DND-41 (cell line): ENCODE data around the gene EML1.

ENCODE experiments used
- ATAC-seq: fragments of 200-7000 bp; cut with Tn5 transposase; 3 replicates; pipeline ENCODE4 v1.9.1; 2021; ENCODE audit warnings: low read depth; ENCODE audit not compliant: insufficient read depth
- DNase-seq: peaks from one replicate; pipeline ENCODE4 v3.0.0-alpha.2; 2020
- H2AFZ ChIP-seq: 2 replicates; pipeline ENCODE4 v1.6.0; 2012; ENCODE audit warnings: low read depth, low read length
- H3K27ac ChIP-seq: 2 replicates; pipeline ENCODE4 v1.5.1; 2012; ENCODE audit warnings: low read length, inconsistent platforms
- H3K27me3 ChIP-seq: fragments of 200-600 bp; sonication (generic); 2 replicates; pipeline ENCODE4 v1.6.0; 2012; ENCODE audit warnings: low read length, mild to moderate bottlenecking, inconsistent platforms; ENCODE audit not compliant: insufficient read depth, poor library complexity
- H3K36me3 ChIP-seq: 2 replicates; pipeline ENCODE4 v1.5.1; 2012; ENCODE audit warnings: low read length, inconsistent platforms; ENCODE audit not compliant: insufficient read depth
- H3K4me1 ChIP-seq: 2 replicates; pipeline ENCODE4 v1.5.1; 2012; ENCODE audit warnings: mild to moderate bottlenecking, low read length; ENCODE audit not compliant: insufficient read depth
- H3K4me2 ChIP-seq: 2 replicates; pipeline ENCODE4 v1.6.0; 2012; ENCODE audit warnings: mild to moderate bottlenecking, moderate library complexity, low read length, inconsistent platforms; ENCODE audit not compliant: insufficient read depth
- H3K4me3 ChIP-seq, 2 experiments: fragments of 200-600 bp in 1 of 2; shearing (Covaris generic) in 1 of 2; 2 replicates each; pipeline ENCODE4 v1.5.1; 2012 to 2016; ENCODE audit warnings: inconsistent platforms in 2 of 2, low read length in 2 of 2, mild to moderate bottlenecking in 2 of 2, low read depth in 1 of 2, moderate library complexity in 1 of 2
- H3K79me2 ChIP-seq: 2 replicates; pipeline ENCODE4 v1.6.0; 2012; ENCODE audit warnings: low read length, inconsistent platforms; ENCODE audit not compliant: insufficient read depth
- H3K9ac ChIP-seq: 2 replicates; pipeline ENCODE4 v1.6.0; 2012; ENCODE audit warnings: low read depth, mild to moderate bottlenecking, inconsistent platforms, low read length, moderate library complexity
- H3K9me3 ChIP-seq: 2 replicates; pipeline ENCODE4 v1.5.1; 2012; ENCODE audit warnings: low read length, moderate library complexity, mild to moderate bottlenecking, inconsistent platforms; ENCODE audit not compliant: insufficient read depth, severe bottlenecking
- H4K20me1 ChIP-seq: 2 replicates; pipeline ENCODE4 v1.6.0; 2012; ENCODE audit warnings: low read length; ENCODE audit not compliant: insufficient read depth
- CTCF ChIP-seq: IDR thresholded peaks from 2 replicates; pipeline ENCODE4 v1.5.1; 2012; ENCODE audit warnings: borderline replicate concordance, low read length, moderate library complexity, mild to moderate bottlenecking; ENCODE audit not compliant: poor library complexity, severe bottlenecking; ENCODE audit errors: extremely low read depth
- EZH2 ChIP-seq: IDR thresholded peaks from 3 replicates; pipeline ENCODE4 v1.6.1; 2012; ENCODE audit warnings: borderline replicate concordance, low read depth, mild to moderate bottlenecking, moderate library complexity, low read length, inconsistent platforms; ENCODE audit not compliant: severe bottlenecking

EML1 gene

GRCh38 chr14:99840265-99840664, 47.1 kb downstream of the EML1 start:
- Histone ChIP-seq H3K4me1 (no peaks in the 10 kb centered on the region), H2AFZ (no peak overlapping the region), H3K4me2 (no peak overlapping the region), H3K9me3 (no peaks in the 10 kb centered on the region), H3K36me3 (no peaks in the 10 kb centered on the region), H3K9ac (no peak overlapping the region), H3K27ac (no peak overlapping the region), H3K79me2 (no peaks in the 10 kb centered on the region), H4K20me1 (no peaks in the 10 kb centered on the region), H3K27me3 (peaks cover 55% of the 10 kb centered on the region), H3K4me3 (no peak overlapping the region)
- no peak for ATAC-seq
- no peak for DNase-seq
- no peak for TF ChIP-seq CTCF
- no peak for TF ChIP-seq EZH2

GRCh38 chr14:99840774-99841305, 47.6 kb downstream of the EML1 start:
- Histone ChIP-seq H3K9ac (no peak overlapping the region), H2AFZ (no peak overlapping the region), H3K27ac (no peak overlapping the region), H4K20me1 (no peaks in the 10 kb centered on the region), H3K4me1 (no peaks in the 10 kb centered on the region), H3K79me2 (no peaks in the 10 kb centered on the region), H3K36me3 (no peaks in the 10 kb centered on the region), H3K4me3 (no peak overlapping the region), H3K27me3 (peaks cover 55% of the 10 kb centered on the region), H3K9me3 (no peaks in the 10 kb centered on the region), H3K4me2 (no peak overlapping the region)
- DNase-seq (no peak), ATAC-seq (no peak)
- TF ChIP-seq CTCF (no peak), EZH2 (no peak)

GRCh38 chr14:99841436-99842071, 48.3 kb downstream of the EML1 start:
- TF ChIP-seq CTCF (no peak), EZH2 (no peak)
- no peak for ATAC-seq
- peaks cover 52% of the 10 kb centered on the region for H3K27me3 ChIP-seq
- no peaks in the 10 kb centered on the region for H3K9me3 ChIP-seq
- H4K20me1 ChIP-seq, result no peaks in the 10 kb centered on the region
- no peaks in the 10 kb centered on the region for H3K36me3 ChIP-seq
- H3K4me1 ChIP-seq, result no peaks in the 10 kb centered on the region
- H3K4me3 ChIP-seq, result no peak overlapping the region
- no peak overlapping the region for H2AFZ ChIP-seq
- H3K27ac ChIP-seq, result no peak overlapping the region
- H3K79me2 ChIP-seq, result no peaks in the 10 kb centered on the region
- no peak overlapping the region for H3K9ac ChIP-seq
- no peak for DNase-seq
- no peak overlapping the region for H3K4me2 ChIP-seq

- TF ChIP-seq CTCF (no peak), EZH2 (no peak)
- no peak overlapping the region for H3K9ac ChIP-seq
- ATAC-seq, result no peak
- no peak overlapping the region for H3K4me3 ChIP-seq
- DNase-seq, result no peak
- peaks cover 47% of the 10 kb centered on the region for H3K27me3 ChIP-seq
- no peak overlapping the region for H3K27ac ChIP-seq
- no peaks in the 10 kb centered on the region for H3K36me3 ChIP-seq
- no peak overlapping the region for H2AFZ ChIP-seq
- no peaks in the 10 kb centered on the region for H4K20me1 ChIP-seq
- no peaks in the 10 kb centered on the region for H3K79me2 ChIP-seq
- no peak overlapping the region for H3K4me2 ChIP-seq
- H3K4me1 ChIP-seq, result no peaks in the 10 kb centered on the region
- H3K9me3 ChIP-seq, result no peaks in the 10 kb centered on the region
Observed at GRCh38 chr14:99842141-99842540, 48.9 kb downstream of the EML1 start.
